ENCODE data around the gene THAP4. TPM values are rescaled to one million over a fixed set of nuclear protein-coding genes. Genes with fewer than 3 reads are reported as not detected.

THAP4 gene
- total RNA-seq, 3 donors from 2014 or later = 35.3 to 45.9 (median 38.1) TPM

- Histone ChIP-seq H3K27ac (no peak overlapping the region), H3K4me3 (no peak overlapping the region), H3K9me3 (no peaks in the 10 kb centered on the region), H3K36me3 (no peaks in the 10 kb centered on the region), H3K27me3 (no peaks in the 10 kb centered on the region), H3K4me1 (no peaks in the 10 kb centered on the region)
- no peak for DNase-seq (ENCODE audit: low spot score in 2 of 2)
- intact Hi-C loops (cut with DNase I; ENCODE audit: low total_unique reads) = no loop called here
- TF ChIP-seq POLR2AphosphoS5 (IDR thresholded peaks at IDR 0.05) = no peak
- no peak for TF ChIP-seq CTCF (IDR thresholded peaks at IDR 0.05)
- TF ChIP-seq POLR2A (IDR thresholded peaks at IDR 0.05) = no peak
Measured at GRCh38 chr2:241670333-241671110, 33.6 kb upstream of the THAP4 start.

GRCh38 chr2:241668839-241669238 lies 31.9 kb upstream of the THAP4 start:
- intact Hi-C loops (cut with DNase I; ENCODE audit: low total_unique reads) = no loop called here
- H3K27me3 ChIP-seq = no peaks in the 10 kb centered on the region
- H3K4me1 ChIP-seq = no peaks in the 10 kb centered on the region
- no peak overlapping the region for H3K27ac ChIP-seq
- H3K4me3 ChIP-seq = no peak overlapping the region
- TF ChIP-seq POLR2A (IDR thresholded peaks at IDR 0.05) (no peak), POLR2AphosphoS5 (IDR thresholded peaks at IDR 0.05) (no peak), CTCF (IDR thresholded peaks at IDR 0.05) (no peak)
- H3K9me3 ChIP-seq = no peaks in the 10 kb centered on the region
- no peak for DNase-seq (ENCODE audit: low spot score in 2 of 2)
- H3K36me3 ChIP-seq = no peaks in the 10 kb centered on the region

DNA sequence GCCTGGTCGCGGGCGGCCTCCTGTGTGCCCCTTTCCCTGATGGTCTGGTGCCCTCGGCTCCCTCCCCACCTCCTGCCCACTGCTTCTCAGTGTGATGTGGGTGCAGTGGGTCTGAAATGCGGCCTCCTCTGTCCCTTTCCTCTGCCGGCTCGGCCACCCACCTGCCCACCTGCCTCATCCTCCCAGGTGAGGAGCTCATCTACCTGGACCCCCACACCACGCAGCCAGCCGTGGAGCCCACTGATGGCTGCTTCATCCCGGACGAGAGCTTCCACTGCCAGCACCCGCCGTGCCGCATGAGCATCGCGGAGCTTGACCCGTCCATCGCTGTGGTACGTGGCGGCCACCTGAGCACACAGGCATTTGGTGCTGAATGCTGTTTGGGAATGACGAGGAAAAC lies 31.4 kb upstream of the THAP4 start:
- DNase-seq (ENCODE audit: low spot score in 2 of 2) = no peak
- no peak overlapping the region for H3K27ac ChIP-seq
- H3K27me3 ChIP-seq = no peaks in the 10 kb centered on the region
- H3K4me3 ChIP-seq = no peak overlapping the region
- no peak for TF ChIP-seq POLR2AphosphoS5 (IDR thresholded peaks at IDR 0.05)
- TF ChIP-seq POLR2A (IDR thresholded peaks at IDR 0.05) = no peak
- no peak for TF ChIP-seq CTCF (IDR thresholded peaks at IDR 0.05)
- no peaks in the 10 kb centered on the region for H3K9me3 ChIP-seq
- H3K36me3 ChIP-seq = no peaks in the 10 kb centered on the region
- intact Hi-C loops (cut with DNase I; ENCODE audit: low total_unique reads) = no loop called here
- no peaks in the 10 kb centered on the region for H3K4me1 ChIP-seq

DNA sequence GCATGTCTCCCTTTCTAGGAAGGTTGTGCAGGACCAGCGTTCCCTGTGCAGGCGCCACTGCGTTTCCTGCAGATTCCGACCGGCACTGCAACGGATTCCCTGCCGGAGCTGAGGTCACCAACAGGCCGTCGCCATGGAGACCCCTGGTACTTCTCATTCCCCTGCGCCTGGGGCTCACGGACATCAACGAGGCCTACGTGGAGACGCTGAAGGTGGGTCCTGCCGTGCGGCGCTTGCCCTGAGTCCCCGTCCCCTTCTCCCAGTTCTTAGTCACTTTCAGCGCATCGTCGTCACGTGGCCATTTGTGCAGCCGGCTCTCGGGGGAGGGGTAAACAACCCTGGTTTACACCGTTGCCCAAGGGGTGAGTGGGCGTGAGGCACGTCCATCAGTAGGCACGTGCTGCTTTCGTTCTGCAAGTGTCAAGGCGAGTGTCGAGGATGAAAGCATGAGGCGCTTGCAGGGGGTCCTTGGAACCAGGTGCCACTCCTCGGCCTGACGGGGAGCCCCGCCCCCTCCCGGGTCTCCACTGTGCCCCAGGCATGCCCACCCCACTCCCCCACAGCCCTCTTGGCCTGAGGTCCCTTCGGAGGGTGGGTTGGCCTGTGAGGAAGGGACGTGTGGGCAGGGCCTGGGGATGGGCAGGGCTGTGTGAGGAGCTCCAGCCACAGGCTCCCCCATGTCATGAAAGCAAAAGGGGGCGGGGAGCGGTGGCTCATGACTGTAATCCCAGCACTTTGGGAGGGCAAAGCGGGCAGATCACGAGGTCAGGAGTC lies 29.9 kb upstream of the THAP4 start:
- TF ChIP-seq POLR2AphosphoS5 (IDR thresholded peaks at IDR 0.05) (no peak), POLR2A (IDR thresholded peaks at IDR 0.05) (no peak), CTCF (IDR thresholded peaks at IDR 0.05) (no peak)
- Histone ChIP-seq H3K9me3 (no peaks in the 10 kb centered on the region), H3K4me1 (no peaks in the 10 kb centered on the region), H3K36me3 (no peaks in the 10 kb centered on the region), H3K27ac (no peak overlapping the region), H3K4me3 (no peak overlapping the region), H3K27me3 (no peaks in the 10 kb centered on the region)
- DNase-seq (ENCODE audit: low spot score in 2 of 2) = no peak
- intact Hi-C loops (cut with DNase I; ENCODE audit: low total_unique reads) = no loop called here

Data from breast epithelium (tissue), 4 donors.